ENCODE results near the gene CHAD.

- TF ChIP-seq CTCF (IDR thresholded peaks at IDR 0.05) (no peak), POLR2AphosphoS5 (IDR thresholded peaks at IDR 0.05) (no peak)
These were observed 18.8 kb upstream of the CHAD start for GRCh38 chr17:50487213-50488096.
